ENCODE measurements around the gene IFNGR2. TPM values are rescaled to one million over a fixed set of nuclear protein-coding genes. Genes with fewer than 3 reads are reported as not detected.

The IFNGR2 gene
- total RNA-seq, 4 donors from 2014 or later: 69.5 to 121 (median 82.4) TPM

DNA sequence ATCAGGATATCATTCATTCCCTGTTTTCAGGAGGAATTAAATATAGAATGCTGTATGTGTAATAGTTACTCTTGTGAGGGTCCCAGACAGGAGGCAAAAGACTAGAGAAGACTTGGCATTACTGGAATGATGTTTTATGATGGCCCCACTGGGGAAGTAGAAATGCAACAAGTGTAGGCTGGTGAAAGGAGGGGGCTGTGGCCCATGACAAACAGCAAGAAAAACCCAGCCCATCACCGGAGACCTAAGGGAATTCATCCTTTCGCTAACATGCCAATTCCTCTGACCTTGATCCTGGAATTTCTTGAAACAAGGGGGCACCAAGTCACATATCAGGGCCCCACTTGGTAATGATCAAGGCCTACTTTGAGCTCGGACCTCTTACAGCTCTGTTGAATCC is 5.5 kb upstream of the IFNGR2 start:
- TF ChIP-seq, protein P1, sequence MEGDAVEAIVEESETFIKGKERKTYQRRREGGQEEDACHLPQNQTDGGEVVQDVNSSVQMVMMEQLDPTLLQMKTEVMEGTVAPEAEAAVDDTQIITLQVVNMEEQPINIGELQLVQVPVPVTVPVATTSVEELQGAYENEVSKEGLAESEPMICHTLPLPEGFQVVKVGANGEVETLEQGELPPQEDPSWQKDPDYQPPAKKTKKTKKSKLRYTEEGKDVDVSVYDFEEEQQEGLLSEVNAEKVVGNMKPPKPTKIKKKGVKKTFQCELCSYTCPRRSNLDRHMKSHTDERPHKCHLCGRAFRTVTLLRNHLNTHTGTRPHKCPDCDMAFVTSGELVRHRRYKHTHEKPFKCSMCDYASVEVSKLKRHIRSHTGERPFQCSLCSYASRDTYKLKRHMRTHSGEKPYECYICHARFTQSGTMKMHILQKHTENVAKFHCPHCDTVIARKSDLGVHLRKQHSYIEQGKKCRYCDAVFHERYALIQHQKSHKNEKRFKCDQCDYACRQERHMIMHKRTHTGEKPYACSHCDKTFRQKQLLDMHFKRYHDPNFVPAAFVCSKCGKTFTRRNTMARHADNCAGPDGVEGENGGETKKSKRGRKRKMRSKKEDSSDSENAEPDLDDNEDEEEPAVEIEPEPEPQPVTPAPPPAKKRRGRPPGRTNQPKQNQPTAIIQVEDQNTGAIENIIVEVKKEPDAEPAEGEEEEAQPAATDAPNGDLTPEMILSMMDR (IDR thresholded peaks at IDR 0.05): no peak
- ATAC-seq (ENCODE audit: low FRiP score) (no peak), DNase-seq (ENCODE audit: low spot score) (no peak)

DNA sequence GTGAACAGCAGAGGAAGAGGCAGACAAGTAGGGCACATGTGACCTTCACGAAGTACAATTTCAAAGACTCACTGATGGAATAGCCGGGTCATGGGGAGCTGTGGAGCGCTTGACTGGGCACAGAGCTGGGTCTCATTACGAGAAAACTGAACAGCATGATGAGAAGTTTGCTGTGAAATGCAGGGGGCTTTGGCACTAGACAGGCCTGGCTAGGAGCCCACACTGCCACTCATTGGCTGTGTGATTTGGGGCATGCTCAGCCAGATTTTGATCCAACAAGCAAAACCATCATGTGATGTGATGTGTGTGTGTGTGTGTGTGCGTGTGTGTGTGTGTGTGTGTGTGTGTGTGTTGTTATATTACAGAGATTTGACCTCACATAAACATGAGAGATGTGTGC is 4.9 kb upstream of the IFNGR2 start:
- TF ChIP-seq, protein P1 (IDR thresholded peaks at IDR 0.05): no peak

DNA sequence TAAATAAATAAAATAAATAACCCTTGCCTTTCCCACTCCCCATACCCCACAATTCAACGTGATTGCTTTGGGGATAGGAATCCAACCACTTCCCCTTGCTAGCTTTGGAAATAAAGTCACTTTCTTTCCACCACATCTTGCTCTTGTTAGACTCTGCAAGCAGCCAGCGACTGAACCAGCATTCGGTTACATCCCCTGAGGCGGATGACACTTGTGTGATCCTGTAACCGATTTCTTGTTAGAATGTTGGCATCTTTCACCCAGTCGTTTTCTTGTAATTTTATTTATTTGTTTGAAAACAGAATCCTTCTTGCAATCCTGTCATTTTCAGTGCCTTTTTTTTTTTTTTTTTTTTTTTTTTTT is 1.6 kb upstream of the IFNGR2 start:
- ATAC-seq (ENCODE audit: low FRiP score) (no peak), DNase-seq (ENCODE audit: low spot score) (no peak)
- TF ChIP-seq, protein P1 (IDR thresholded peaks at IDR 0.05): no peak

More for the DNA sequence above, 4.9 kb upstream of the IFNGR2 start:
- ATAC-seq (ENCODE audit: low FRiP score) (no peak), DNase-seq (ENCODE audit: low spot score) (no peak)

DNA sequence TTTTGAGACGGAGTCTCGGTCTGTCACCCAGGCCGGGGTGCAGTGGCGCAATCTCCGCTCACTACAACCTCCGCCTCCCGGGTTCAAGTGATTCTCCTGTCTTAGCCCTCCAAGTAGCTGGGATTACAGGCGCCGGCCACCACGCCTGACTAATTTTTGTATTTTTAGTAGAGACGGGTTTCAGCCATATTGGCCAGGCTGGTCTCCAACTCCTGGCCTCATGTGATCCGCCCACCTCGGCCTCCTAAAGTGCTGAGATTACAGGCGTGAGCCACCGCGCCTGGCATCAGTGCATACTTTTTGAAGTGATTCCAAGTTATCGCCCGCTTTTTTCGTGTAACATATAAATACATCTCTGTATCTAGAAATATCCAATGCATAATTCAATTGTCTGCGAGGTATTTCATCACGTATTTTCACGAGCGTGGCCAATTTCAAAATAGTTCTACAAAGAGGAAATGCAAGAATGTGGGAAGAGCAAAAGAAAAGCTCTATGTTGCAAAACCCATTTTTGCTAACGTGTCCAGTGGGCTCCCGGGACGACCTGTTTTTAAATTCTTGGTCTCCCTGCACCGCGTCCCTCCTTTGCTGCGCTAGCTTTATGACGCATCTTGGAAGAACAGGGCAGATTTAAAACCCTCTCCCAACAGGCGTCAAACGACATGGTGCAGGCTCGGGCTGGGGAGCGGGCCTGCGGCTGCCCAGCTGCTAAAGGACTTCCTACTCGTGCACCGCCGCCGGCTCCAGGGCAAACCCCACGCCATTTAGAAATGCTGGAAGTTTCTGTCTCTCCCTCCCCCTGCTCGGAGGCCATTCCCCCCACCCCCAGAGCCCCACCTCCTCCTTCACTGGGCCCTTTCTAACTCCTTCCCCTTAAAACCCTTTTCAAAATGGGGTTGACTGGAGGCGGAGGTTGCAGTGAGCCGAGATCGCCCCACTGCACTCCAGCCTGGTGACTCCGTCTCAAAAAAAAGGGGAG is 923 bp upstream of the IFNGR2 start:
- no peak for DNase-seq (ENCODE audit: low spot score)
- ATAC-seq (ENCODE audit: low FRiP score): peak; percentile 58
- TF ChIP-seq, protein P1 (IDR thresholded peaks at IDR 0.05): no peak

DNA sequence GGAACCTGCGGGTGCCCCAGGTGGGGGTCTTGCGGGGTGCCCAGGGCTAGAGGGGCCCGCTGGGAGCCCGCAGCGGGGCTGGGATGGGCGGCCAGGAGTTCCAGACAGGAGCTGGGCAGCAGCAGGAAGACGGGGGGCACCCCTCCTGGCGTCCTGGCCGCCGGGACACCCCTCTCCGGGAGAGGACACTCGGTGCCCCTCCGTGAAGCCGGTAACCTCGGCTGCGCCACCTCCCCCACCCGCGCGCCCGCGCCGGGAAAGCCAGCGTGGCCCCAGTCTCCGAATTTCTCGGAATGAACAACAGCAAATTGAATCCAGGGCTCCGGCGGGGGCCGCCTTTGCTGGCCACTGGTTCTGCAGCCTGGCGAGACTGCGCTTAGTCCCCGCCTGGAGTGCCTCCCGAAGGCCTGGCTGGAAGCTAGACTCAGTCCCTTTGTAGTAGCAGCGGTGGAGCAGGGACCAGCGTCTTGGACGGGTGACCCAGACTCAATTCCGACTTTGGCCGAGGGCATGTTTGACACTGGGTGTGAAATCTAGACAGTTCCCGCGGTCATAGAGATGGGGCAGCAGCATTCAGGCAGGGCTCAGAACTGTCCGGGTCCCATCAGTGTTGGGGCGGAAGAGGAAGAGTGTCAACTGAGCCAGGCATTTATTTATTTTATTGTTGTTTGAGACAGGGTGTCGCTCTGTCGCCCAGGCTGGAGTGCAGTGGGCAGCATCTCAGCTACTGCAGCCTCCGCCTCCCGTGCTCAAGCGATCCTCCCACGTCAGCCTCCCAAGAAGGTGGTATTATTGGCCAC is 773 bp downstream of the IFNGR2 start:
- TF ChIP-seq, protein P1 (IDR thresholded peaks at IDR 0.05): no peak
- DNase-seq (ENCODE audit: low spot score): no peak
- ATAC-seq (ENCODE audit: low FRiP score): peak; percentile 21

DNA sequence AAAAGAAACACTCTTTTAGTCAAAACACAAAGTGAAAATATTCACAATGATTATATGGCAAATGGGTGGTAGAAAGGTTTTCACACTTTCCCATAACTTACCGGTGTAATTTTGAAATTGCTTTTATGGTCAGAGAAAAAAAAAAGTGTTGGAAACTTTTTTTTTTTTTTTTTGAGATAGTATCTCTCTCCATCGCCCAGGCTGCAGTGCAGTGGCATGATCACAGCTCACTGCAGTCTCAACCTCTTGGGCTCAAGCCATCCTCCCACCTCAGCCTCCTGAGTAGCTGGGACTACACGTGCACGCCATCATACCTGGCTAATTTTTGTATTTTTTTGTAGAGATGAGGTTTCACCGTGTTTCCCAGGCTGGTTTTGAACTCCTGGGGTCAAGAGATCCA is 3.3 kb downstream of the IFNGR2 start:
- TF ChIP-seq, protein P1 (IDR thresholded peaks at IDR 0.05): no peak
- DNase-seq (ENCODE audit: low spot score) (no peak), ATAC-seq (ENCODE audit: low FRiP score) (no peak)

Measured in omental fat pad (tissue), 4 donors.